GM19043 (cell line): Measurements from ENCODE around the gene SPI1.

ENCODE experiments used
- ATAC-seq: cut with Tn5 transposase; IDR thresholded peaks from one replicate; pipeline ENCODE4 v1.9.1; 2021; ENCODE audit warnings: low read depth; ENCODE audit not compliant: unreplicated experiment

SPI1 gene

DNA sequence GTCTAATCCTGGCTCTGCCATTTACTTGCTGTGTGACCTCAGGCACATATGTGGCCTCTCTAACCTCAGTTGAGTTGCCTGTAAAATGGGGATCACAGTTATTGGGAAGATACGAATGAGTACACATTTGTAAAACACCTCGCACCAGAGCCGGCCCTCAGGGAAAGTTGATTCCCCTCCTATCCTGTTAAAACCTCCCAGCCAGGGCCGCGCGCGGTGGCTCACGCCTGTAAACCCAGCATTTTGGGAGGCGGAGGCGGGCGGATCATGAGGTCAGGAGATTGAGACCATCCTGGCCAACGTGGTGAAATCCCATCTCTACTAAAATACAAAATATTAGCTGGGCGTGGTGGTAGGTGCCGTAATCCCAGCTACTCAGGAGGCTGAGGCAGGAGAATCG lies 18.0 kb downstream of the SPI1 start:
- ATAC-seq = no peak

DNA sequence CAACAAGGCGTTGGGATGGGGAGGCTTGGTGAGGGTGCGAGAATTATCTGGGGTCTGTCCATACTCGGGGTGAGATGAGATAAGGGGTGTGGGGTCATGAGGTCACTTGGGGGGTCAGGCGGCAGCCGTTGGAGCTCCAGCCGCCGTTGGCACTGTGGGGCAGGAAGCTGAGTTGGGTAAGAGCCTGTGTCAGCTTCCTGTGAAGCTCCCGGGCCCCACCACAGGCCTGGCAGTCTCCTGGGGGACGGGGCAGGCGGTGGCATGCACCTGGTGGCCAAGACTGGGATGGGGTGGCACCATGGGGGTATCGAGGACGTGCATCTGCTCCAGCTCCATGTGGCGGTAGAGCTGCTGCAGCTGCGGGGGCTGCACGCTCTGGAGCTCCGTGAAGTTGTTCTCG lies 18.8 kb downstream of the SPI1 start:
- ATAC-seq = no peak

DNA sequence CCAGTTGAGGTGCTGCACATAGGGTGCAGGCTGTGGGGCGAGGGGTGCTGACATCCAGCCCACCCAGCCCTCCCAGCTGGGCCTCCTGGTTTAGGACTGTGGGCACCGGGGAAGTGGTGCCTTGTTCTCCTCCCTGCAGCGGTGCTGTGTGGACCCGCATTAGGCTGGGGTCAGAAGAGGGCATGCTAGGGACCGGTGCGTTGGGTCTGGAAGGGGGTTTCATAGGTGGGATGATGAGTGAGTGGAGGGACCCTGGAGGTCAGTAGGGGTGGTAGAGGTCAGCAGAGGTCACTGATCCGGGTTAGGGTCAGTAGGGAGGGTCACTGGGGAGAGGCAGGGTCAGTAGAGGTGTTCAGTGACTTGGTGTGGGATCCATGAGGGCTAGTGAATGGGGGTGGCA lies 19.2 kb downstream of the SPI1 start:
- no peak for ATAC-seq

DNA sequence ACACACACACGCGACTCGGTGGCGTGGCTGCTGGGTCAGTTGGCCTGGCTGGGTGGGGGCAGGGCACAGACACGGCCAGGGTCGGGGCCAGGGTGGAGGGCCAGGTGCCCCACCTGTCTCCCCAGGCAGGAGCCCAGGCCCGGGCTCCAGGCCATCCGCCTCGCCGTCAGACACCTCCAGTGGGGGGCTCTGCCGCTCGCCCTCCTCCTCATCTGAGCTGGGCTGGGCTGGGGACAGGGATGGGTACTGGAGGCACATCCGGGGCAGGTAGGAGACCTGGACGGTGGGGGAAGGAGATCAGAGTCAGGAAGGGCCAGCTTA lies 19.7 kb downstream of the SPI1 start:
- no peak for ATAC-seq

DNA sequence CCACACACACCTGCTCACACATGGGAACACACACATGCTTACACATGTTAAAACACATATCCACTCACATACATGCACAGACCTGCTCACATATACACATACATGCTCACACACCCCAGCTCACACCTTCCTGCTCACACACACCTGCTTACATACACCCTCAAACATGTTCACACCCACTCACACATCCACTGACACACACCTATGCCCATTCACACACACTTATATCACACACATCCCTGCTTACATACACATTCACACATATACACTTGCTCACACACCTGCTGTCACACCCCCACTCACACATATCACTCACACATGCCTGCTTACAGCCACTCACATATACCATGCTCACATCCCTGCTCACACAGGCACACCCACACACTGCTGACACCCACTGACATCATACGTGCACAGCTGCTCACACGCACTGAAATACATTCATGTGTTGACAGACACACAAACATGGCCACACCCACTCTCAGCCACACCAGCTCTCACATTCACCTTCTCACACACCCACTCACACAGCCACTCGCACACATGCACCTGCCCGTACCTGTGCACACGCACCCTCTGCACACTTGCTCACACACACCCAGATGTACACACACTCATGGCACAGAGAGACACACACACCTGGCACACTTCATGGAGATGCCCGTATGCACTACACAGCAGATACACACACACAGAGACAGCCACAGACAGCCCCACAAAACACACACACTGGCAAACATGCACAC lies 20.2 kb downstream of the SPI1 start:
- ATAC-seq = no peak

DNA sequence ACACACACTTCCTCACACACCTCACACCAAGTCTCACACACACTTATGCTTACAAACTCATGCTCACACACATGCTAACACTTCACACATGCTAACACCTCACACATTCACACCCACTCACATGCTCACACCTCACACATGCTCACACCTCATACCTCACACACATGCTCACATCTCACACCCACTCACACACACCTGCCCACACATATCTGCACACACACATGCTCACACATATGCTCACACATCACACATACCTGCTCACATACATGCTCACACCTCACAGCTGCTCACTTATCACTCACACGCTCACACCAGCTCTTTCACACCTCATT lies 21.4 kb downstream of the SPI1 start:
- no peak for ATAC-seq

DNA sequence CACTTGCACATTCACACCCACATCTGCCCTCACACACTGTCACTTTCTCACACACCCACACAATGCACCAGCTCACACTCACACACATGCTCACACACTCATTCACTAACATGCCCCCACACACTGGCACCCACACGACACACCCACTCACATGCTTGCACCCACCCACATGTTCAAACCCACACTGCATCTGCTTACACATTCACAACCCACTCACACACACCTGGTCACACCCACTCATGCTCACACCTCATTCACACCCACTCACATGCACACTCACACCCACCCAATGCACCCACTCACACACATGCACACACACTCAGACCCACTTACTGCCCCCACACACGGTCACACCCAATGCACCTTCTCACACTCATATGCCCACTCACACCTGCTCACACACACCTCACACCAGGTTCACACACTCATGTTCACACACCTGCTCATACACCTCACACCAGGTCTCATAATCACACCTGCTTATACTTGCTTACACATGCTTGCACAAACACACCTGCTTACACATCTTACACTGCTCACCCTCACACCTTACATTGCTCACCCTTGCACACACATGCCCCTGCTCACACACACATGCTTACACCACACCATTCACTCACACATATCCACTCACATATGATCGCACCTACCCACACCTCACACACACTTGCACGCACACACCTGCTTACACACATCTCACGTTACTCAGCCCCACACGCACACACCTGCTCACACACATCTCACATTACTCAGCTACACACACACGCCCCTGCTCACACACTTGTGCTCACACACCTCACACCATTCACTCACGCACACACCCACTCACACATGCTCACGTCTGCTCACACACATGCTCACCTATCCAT lies 22.0 kb downstream of the SPI1 start:
- no peak for ATAC-seq

DNA sequence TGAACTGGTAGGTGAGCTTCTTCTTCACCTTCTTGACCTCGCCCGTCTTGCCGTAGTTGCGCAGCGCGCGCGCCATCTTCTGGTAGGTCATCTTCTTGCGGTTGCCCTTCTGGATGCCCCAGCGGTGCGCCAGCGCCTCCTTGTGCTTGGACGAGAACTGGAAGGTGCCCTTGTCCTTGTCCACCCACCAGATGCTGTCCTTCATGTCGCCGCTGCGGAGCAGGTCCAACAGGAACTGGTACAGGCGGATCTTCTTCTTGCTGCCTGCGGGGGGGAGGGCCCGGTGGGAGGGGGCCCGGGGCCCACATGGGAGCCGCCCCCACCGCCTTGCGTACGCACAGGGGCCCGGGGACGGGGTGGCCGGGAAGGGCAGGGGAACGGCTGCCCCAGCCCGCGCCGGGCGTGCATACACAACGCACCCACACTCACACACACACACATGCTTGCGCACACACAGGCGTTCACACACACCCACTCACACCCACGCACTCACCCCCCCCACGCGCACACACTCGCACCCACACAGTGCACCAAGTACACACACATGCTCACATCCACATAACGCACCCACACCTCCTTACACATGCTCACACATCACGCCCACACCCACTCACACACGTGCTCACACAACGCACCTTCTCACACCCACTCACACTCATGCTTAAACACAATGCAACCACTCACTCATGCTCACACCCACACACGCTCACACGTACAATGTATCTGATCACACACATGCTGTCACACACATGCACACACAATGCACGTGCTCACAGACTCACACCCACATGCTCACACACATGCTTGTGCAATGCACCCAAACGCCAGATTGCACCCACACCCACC lies 22.8 kb downstream of the SPI1 start:
- ATAC-seq = no peak

DNA sequence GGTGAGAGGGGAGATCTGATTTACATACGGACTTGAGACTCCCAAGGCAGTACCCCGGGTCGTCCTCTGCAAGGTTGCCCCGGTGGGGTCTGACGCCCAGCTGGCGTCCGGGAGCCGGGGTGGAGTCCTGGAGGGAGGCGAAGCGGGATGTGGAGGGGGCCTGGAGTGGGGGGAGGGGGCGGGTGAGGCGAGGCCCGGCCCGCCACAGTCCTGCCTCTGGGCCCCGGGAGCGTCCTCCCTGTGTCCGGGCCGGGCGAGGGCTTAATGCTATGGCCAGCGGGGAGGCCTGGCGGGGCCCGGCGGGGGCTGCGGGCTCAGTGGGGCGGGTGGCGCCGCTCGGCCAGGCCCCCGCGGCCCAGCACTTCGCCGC lies 23.4 kb downstream of the SPI1 start:
- ATAC-seq = no peak

DNA sequence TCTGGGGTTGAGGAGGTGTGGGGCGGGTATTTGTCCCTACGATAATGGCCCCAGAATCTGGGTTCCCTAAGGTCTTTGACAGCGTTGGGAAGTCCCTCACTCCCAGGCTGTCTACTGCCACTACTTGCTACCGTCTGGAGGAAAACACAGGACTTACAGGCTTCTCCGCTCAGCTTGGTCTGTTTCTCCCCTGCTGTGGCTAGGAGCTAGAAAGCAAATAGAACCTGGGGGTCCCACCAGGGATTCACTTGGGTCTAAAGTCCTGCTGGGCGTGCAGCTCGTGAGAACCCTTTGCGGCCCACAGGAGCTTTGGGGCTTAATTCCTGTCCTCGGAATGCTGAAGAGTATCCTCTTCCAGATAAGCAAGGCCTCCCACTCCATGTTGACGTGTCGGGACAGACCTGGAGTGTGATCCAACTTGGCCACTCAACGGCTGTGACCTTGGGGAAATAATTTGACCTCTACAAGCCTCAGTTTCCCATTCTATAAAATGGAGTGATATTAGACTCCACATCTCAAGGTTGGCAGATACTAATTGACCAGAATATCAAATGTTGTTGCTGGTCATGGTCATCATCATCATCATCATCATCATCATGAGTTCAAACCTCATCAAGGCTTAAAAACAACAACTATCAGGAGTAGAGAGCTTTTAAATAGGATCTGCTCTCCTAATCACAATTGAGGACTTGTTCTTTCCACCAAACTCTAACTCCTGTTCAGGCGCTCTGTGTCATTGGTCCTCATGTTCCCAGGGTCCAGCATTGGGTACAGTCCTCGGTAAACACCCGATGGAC lies 24.2 kb downstream of the SPI1 start:
- no peak for ATAC-seq

DNA sequence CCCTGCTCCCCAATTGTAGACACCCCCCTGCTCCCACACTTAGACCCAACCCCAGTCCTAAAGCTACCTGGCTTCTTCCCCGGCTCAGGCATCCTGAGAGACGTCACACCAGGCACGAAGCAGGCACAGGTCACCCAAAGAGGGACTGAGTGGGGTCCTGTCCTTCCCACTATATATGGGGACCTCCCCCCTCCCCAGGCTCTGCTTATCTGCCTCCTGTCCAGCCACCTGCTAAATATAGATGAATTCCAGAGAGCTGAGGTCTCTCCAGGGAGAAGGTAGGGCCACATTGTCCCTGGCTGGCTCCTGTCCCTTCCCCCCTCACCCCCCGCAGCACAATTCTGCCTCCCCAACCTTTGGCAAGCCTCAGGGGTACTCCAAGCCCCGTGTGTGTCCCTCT lies 25.8 kb downstream of the SPI1 start, which contains the start of gene MYBPC3:
MYBPC3 (minus strand) TSS at position 147 of the 400 bp plus-strand sequence; CDS start at position 92, 55 bp downstream.
- no peak for ATAC-seq

DNA sequence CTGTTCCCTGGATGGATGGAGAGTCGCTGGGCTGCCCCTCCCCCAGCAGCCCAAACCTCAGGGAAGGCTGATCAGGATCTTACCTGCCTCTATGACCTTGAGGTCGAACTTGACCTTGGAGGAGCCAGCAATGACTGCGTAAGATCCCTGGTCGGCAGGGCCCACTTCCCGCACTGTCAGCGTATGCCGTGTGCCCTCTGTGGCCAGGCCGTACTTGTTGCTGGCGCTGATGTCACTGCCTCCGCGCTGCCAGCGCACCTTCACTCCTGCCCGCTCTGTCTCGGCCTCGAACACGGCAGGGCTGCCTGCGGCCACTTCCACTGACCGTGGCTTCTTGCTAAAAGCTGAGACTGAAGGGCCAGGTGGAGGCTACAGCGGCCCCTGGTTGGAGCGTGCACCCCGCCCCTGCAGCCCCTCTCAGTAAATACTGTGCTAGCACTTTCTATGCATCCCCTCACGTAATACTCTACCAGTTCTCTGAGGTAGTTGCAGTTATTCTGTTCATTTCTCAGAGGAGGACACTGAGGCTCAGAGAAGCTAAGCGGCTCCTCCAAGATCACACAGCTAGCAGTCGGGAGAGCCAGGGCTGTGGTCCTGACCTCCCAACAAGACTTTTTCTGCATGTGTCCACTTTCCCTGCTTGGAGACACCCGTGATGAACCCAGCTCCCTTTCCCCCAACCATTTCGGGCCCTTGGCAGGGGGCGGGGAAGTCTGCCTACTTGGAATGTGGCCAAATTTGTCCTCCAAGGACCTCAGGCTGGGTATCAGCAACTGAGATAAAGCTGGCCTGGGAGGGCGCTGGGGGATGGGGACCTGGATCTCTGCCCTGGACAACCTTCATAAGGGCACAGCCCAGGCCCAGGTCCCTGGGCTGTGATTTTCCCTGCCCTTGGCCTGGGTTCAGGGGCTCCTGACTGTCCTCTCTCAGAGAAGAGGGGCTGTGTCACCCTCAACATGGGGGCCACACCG lies 26.9 kb downstream of the SPI1 start:
- ATAC-seq = no peak

DNA sequence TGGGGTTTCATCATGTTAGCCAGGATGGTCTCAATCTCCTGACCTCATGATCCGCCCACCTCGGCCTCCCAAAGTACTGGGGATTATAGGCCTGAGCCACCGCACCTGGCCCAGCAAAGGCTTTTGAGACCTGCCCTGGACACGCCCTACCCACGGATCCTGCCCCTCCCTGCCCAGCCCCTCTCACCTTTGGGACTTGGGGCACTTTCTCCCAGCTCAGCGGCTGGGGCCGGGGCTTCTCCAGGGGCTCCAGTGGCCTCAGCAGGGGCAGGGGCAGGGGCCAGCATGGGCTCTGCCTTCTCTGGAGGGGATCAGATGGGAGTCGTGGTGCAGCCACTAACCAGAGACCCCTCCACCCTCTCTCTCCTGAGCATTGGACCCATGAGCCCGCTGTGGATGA lies 28.0 kb downstream of the SPI1 start:
- no peak for ATAC-seq

DNA sequence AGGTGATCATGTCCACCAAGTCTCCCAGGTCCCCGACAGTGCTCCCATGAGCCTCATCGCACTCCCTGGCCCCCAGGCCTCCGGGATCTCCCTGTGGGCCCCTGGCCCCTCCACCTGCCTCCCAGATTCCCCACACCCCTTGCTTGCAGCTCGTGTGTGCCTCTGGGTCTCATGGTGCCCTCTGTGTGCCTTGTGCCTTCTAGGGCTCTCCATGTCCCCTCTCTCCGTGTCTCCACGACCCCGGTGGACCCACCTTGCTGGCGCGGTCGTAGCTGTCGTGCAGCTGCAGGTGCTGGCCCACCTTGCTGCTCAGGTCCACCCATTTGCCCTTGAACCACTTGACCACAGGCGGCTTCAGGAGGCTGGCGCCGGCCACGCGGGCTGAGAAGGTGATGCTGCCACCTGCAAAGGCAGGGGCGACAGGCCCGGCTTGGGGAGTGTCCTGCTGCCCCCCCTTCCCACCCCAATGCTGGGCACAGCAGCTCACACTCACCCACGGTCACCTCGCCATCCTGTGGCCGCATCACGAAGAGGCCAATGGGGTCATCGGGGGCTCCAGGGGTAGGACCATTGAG lies 28.7 kb downstream of the SPI1 start:
- no peak for ATAC-seq

DNA sequence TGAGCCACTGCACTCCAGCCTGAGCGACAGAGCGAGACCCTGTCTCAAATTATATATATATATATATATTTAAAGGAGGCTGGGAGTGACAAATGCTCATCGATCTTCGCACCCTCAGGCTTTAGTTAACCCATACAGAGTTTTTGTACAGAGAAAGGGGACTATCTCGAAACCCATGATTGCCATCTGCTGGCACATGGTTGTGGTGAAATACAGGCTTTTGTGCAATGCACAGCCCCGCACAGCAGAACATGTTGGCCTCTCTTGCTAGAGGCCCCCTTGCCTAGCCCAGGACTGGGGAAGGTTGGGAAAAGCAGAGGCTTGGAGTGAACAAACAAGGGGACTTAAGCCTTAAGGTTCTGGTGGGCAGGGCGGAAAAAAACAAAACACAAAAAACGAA lies 29.5 kb downstream of the SPI1 start:
- ATAC-seq = no peak

DNA sequence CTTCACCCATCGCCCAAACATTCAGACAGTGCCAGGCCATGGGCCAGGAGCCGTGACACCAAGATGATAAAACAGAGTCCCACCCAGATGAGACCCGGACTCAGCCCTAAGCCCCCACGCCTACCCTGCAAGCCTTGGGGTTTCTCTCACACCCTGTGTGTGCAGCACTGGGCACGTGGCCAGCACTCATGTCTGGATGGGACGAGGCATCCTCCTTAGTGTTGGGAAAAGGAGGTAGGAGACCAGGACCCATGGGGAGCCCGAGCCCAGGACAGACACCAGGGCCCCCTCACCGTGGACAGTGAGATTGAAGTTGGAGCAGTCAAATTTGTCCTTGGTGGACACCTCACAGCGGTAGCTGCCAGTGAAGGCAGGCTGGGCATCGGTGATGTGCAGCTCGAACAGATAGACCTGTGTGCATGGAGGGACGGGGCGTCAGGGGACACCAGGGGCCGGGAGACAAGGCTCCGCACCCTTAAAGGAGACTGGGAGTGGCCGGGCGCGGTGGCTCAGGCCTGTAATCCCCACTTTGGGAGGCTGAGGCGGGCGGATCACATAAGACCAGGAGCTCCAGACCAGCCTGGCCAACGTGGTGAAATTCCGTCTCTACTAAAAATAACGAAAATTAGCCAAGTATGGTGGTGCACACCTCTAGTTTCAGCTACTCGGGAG lies 30.1 kb downstream of the SPI1 start:
- ATAC-seq = no peak

DNA sequence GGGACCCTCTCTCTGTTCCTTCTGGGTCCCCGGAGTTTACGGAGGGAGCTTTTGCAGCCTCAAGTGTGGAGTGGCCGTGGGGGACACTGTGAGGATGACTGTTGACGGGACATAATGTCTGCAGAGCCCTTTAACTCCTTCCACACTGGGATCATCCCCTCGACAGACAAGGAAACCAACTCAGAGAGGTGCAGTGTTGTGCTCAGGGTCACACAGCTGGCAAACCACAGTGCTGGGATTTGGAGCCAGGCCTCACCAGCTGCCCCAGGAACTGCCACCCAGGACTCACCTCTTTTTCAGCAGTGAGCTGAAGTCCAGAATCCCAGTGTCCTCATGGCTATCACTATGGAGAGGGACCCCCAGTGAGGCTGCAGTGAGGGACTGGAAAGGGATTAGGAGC lies 31.2 kb downstream of the SPI1 start:
- ATAC-seq = no peak

DNA sequence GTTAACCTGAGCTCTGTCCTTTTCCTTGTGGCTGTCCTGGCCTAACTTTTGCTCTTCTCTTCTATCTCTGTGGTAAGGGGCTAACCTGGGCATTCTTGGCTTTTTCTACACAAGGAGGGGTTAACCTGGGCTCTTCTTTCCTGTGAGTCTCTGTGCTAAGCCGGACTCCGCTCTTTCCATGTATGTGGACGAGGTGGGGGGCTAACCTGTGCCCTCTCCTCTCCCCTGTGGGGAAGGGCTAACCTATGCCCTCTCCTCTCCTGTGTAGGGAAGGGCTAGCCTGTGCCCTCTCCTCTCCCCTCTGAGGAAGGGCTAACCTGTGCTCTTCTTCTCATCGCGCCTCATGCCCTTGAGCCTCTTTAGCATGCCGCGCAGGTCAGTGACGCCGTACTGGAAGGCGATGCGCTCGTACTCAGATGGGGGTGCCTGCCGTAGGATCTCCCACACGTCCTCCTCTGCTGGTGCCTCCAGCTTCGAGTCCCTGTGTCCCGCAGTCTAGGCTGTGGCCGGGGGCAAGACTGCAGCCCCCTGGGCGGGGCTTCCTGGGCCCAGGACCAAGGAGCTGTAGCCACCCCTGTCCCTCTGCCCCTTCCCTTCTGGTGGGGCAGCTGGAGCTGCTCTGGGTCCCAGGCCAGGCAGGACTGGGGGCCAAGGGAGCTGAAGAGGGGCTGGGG lies 32.3 kb downstream of the SPI1 start:
- no peak for ATAC-seq
